Cardiac fibroblast (primary cell): ENCODE measurements around the gene PXN.

Source experiments
- DNase-seq, 2 donors: peaks; one replicate each; pipeline versions ENCODE4 v3.0.0 to v3.0.0-alpha.2; 2010; ENCODE audit warnings: low read depth in 2 of 2
- H3K4me3 ChIP-seq, 2 donors: replicated peaks in 1 of 2; 1 replicate in 1 of 2; 2 replicates in 1 of 2; pipeline ENCODE4 v1.5.1; 2011; ENCODE audit warnings: low read depth in 2 of 2, low read length in 2 of 2, mild to moderate bottlenecking in 2 of 2, moderate library complexity in 1 of 2
- CTCF ChIP-seq: IDR thresholded peaks from one replicate; pipeline ENCODE4 v1.5.1; 2011; ENCODE audit warnings: low read depth, mild to moderate bottlenecking, low read length, inconsistent platforms

The PXN gene

DNA sequence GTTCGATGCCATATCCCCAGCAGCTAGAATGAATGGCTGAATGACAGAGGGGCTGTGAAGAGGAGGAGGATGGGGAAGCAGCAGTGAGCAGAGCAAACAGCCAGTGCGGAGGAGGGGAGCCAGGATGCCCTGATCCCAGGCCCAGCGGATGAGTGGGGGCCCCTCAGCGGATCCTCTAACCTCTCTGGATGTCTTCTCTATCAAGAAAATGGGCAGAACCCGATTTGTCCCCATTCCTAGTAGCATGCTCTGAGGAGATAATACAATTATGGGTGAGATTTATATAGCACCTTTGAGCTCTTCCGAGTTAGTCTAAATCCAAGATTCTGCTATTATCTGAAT, 34.6 kb downstream of the PXN start:
- no peak for DNase-seq
- H3K4me3 ChIP-seq = peak overlapping the region in 1 of 2 donors; percentile 35
- no peak for TF ChIP-seq CTCF

GRCh38 chr12:120230326-120230973, 35.1 kb downstream of the PXN start:
- H3K4me3 ChIP-seq = peak overlapping the region in 1 of 2 donors; percentile 35
- TF ChIP-seq CTCF = no peak
- DNase-seq = peak; percentile 94 to 95

- no peak for TF ChIP-seq CTCF
- DNase-seq = peak; percentile 57 to 58
- H3K4me3 ChIP-seq = peak overlapping the region in 1 of 2 donors; percentile 19
Observed at GRCh38 chr12:120229487-120230325, 35.8 kb downstream of the PXN start.

GRCh38 chr12:120229071-120229486, 36.5 kb downstream of the PXN start:
- no peak for DNase-seq
- TF ChIP-seq CTCF = no peak
- H3K4me3 ChIP-seq = no peak overlapping the region

GRCh38 chr12:120228291-120229070, 37.0 kb downstream of the PXN start:
- peak overlapping the region in 1 of 2 donors; percentile 7 for H3K4me3 ChIP-seq
- peak; percentile 84 to 87 for DNase-seq
- TF ChIP-seq CTCF = peak; percentile 95

DNA sequence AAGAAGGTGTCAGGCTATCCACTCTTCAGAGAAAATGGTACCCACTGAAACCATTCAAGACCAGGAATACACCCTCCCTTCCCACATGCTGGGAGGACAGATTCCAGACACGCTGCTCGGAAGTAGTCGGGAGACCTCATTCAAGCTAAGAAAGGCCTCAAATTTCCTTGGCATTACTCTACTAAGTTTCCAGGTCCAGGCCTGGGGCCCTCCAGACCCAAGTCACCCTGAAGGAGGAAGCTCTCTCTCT, 37.6 kb downstream of the PXN start:
- DNase-seq = no peak
- no peak for TF ChIP-seq CTCF
- no peak overlapping the region for H3K4me3 ChIP-seq
